Activated CD4-positive, alpha-beta T cell treated with anti-CD3 and anti-CD28 coated beads for 36 hours (primary cell): Measurements from ENCODE around the gene NUDT1. TPM values are rescaled to one million over a fixed set of nuclear protein-coding genes. Genes with fewer than 3 reads are reported as not detected.

Experiments
- ATAC-seq: fragments of 200-7000 bp; cut with Tn5 transposase; one replicate; pipeline ENCODE4 v1.10.0; 2021; ENCODE audit warnings: mild to moderate bottlenecking, moderate library complexity
- CTCF ChIA-PET: fragments of 350-600 bp; sonication (Branson Sonifier 250); formaldehyde crosslinking; loops from one replicate; lab custom pipeline; 2021; ENCODE audit warnings: antibody characterized with exemption; lab: Charles Lee
- POLR2A ChIA-PET: fragments of 350-600 bp; sonication (Branson Sonifier 250); formaldehyde crosslinking; loops from one replicate; lab custom pipeline; 2021; ENCODE audit warnings: antibody characterized with exemption, inconsistent platforms; lab: Charles Lee
- DNase-seq: peaks from one replicate; pipeline ENCODE4 v3.0.0-alpha.2; 2020
- H3K27ac Mint-ChIP-seq: one replicate; pipeline ENCODE4 v1.8.0; 2021; ENCODE audit warnings: mixed read lengths
- H3K27me3 Mint-ChIP-seq: one replicate; pipeline ENCODE4 v1.8.0; 2021; ENCODE audit warnings: mixed read lengths
- H3K36me3 Mint-ChIP-seq: one replicate; pipeline ENCODE4 v1.8.0; 2021; ENCODE audit warnings: low read depth, mixed read lengths
- H3K4me1 Mint-ChIP-seq: one replicate; pipeline ENCODE4 v1.8.0; 2021; ENCODE audit warnings: mixed read lengths
- H3K4me3 Mint-ChIP-seq: one replicate; pipeline ENCODE4 v1.8.0; 2021; ENCODE audit warnings: mild to moderate bottlenecking, moderate library complexity, mixed read lengths
- H3K9me3 Mint-ChIP-seq: one replicate; pipeline ENCODE4 v1.8.0; 2021; ENCODE audit warnings: low read depth, mixed read lengths
- intact Hi-C, 2 experiments: fragments of 100-400 bp; cut with DNase I in 1 of 2; cut with micrococcal nuclease in 1 of 2; formaldehyde crosslinking; loops; one replicate each; pipeline versions ENCODE4 v1.14.2 to v1.15.1; 2022 to 2024; cut with DNase I, micrococcal nuclease
- total RNA-seq, 2 experiments: library from RNA; stranded (reverse); gene quantifications; one replicate each; pipeline ENCODE4 v1.2.3, GENCODE V29; 2021

Gene NUDT1
- total RNA-seq, 2 experiments from 2014 or later, result 52.5 to 100 TPM

DNA sequence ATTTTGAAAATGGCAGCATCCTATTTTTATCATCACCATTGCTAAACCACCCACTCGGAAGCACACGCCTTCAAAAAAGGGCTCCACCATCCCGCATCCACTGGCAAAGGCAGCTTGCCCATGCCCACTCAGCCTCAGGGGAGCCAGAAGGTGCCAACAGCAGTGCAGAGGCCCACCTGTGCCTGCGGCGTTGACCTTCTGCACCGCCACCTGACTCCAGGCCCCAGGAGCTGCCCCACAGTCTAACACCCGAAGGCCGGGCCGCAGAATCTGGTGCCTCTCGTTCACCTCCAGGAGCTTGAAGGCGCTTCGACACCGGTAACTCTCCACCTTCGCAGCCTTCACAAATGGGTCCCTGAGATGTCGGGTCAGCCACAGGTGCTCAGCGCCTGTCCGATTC lies 2.8 kb upstream of the NUDT1 start:
- no peaks in the 10 kb centered on the region for H3K9me3 Mint-ChIP-seq
- H3K4me1 Mint-ChIP-seq, result peaks cover 10% of the 10 kb centered on the region
- peaks cover 39% of the 10 kb centered on the region for H3K36me3 Mint-ChIP-seq
- no peaks in the 10 kb centered on the region for H3K27me3 Mint-ChIP-seq
- intact Hi-C loops, result loop anchor here in 1 of 2 experiments (10.0 kb wide), 1 partner anchor 574 kb away; no protein-coding TSS in a partner anchor
- H3K4me3 Mint-ChIP-seq, result no peak overlapping the region
- no peak overlapping the region for H3K27ac Mint-ChIP-seq
- ATAC-seq (no peak), DNase-seq (no peak)
- ChIA-PET CTCF (no interaction called here), POLR2A (no interaction called here)

DNA sequence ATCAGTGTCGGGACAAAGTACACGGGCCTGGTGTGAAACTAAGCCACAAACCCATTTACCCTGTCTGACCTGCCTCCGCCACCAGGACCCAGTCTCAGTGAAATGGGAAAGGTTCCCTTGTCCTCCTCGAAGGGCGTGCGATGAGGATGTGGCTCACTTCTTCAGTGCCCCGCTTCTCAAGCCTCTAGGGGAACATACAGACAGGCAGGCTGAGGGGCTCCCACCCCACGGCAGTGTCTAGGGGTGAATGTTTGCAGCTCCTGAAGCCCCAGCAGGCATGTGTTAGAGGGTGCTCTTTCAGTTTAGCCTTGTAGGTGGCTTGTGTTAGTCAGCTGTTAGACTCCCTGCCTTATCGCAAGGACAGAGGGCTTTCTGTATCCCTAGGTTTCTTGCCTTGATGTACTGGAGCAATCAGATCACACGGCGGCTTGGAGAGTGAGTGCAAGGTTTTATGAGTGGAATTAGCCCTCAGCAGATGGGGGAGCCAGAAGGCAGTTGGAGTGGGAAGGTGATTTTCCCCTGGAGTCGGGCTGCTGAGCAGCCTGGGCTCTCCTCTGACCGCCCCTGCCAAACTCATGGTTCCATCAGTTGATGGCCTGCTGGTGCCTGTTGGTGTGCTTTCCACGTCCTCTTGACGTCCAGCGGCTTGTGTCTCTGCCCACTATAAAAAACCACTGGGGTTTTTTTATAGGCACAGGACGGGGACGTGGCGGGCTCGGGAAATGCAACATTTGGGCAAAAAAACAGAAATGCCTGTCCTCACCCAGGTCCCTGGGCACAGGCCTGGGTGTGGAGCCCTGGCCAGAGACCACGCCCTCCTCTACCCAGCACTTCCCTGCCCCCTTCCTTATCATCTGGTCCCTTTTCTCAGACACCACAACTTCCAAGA lies 759 bp downstream of the NUDT1 start:
- H3K36me3 Mint-ChIP-seq, result peaks cover 25% of the 10 kb centered on the region
- ChIA-PET CTCF (interaction anchor here (0.7 kb wide), 1 partner anchor 112 kb away, joined by 3 read pairs; the partner anchor contains the start of gene EIF3B), POLR2A (interaction anchor here (0.6 to 0.7 kb wide), 2 partner anchors 113 to 118 kb away, joined by 3 read pairs; no protein-coding TSS in a partner anchor)
- intact Hi-C loops, result loop anchor here in 1 of 2 experiments (1.0 to 5.0 kb wide), 7 partner anchors 10 to 390 kb away; partner anchors contain the start of genes BRAT1, CHST12, EIF3B and MAD1L1
- H3K27ac Mint-ChIP-seq, result peak overlapping the region; percentile 88
- H3K27me3 Mint-ChIP-seq, result no peaks in the 10 kb centered on the region
- peak; percentile 44 for DNase-seq
- H3K9me3 Mint-ChIP-seq, result no peaks in the 10 kb centered on the region
- ATAC-seq, result peak; percentile 65
- H3K4me3 Mint-ChIP-seq, result peak overlapping the region; percentile 88
- peaks cover 10% of the 10 kb centered on the region for H3K4me1 Mint-ChIP-seq

DNA sequence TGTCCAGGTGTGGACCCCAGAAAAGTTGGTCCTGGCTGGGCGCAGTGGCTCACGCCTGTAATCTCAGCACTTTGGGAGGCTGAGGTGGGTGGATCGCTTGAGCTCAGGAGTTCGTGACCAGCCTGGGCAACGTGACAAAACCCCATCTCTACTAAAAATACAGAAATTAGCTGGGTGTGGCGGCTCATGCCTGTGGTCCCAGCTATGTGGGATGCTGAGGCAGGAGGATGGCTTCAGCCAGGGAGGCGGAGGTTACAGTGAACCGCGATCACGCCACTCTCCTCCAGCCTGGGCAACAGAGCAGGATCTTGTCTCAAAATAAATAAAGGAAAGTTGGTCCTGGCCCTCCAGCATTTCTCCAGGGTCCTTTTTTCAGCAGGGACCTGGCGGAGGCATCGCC lies 1.4 kb downstream of the NUDT1 start:
- Mint-ChIP-seq H3K36me3 (peaks cover 23% of the 10 kb centered on the region), H3K9me3 (no peaks in the 10 kb centered on the region), H3K27ac (no peak overlapping the region), H3K27me3 (no peaks in the 10 kb centered on the region), H3K4me1 (peaks cover 10% of the 10 kb centered on the region), H3K4me3 (peak overlapping the region; percentile 88)
- no peak for ATAC-seq
- no peak for DNase-seq
- ChIA-PET CTCF (no interaction called here), POLR2A (no interaction called here)
- intact Hi-C loops, result loop anchor here in 1 of 2 experiments (5.0 kb wide), 2 partner anchors 141 to 389 kb away; partner anchors contain the start of gene TTYH3

DNA sequence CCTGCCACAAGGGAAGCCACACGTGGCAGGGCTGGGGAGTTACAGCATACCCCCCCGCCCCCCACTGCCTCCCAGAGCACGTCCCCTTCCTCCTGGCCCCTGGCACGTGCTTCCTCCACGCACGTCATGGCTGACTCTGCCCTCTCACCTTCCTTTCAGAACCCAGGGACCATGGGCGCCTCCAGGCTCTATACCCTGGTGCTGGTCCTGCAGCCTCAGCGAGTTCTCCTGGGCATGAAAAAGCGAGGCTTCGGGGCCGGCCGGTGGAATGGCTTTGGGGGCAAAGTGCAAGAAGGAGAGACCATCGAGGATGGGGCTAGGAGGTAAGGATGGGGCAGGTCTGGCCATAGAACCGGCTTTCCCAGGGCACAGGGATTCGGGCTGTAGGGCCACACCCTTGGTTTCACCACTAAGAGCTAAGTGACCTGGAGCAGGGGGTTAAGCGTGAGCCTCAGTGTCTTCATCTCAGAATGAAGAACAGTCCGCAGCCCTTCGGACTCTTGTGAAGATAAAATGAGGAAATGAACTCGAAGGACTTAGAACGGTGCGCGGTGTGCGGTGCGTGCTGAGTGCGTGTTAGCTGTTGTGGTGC lies 2.5 kb downstream of the NUDT1 start:
- Mint-ChIP-seq H3K36me3 (peaks cover 19% of the 10 kb centered on the region), H3K4me3 (no peak overlapping the region), H3K4me1 (peaks cover 18% of the 10 kb centered on the region), H3K27me3 (no peaks in the 10 kb centered on the region), H3K27ac (no peak overlapping the region), H3K9me3 (no peaks in the 10 kb centered on the region)
- POLR2A ChIA-PET, result no interaction called here
- ATAC-seq (no peak), DNase-seq (no peak)
- intact Hi-C loops, result loop anchor here in 1 of 2 experiments (5.0 kb wide), 2 partner anchors 142 to 388 kb away; partner anchors contain the start of gene TTYH3
- CTCF ChIA-PET, result interaction anchor here (0.5 to 0.8 kb wide), 2 partner anchors 18 to 93 kb away, joined by 3 to 5 read pairs; no protein-coding TSS in a partner anchor

DNA sequence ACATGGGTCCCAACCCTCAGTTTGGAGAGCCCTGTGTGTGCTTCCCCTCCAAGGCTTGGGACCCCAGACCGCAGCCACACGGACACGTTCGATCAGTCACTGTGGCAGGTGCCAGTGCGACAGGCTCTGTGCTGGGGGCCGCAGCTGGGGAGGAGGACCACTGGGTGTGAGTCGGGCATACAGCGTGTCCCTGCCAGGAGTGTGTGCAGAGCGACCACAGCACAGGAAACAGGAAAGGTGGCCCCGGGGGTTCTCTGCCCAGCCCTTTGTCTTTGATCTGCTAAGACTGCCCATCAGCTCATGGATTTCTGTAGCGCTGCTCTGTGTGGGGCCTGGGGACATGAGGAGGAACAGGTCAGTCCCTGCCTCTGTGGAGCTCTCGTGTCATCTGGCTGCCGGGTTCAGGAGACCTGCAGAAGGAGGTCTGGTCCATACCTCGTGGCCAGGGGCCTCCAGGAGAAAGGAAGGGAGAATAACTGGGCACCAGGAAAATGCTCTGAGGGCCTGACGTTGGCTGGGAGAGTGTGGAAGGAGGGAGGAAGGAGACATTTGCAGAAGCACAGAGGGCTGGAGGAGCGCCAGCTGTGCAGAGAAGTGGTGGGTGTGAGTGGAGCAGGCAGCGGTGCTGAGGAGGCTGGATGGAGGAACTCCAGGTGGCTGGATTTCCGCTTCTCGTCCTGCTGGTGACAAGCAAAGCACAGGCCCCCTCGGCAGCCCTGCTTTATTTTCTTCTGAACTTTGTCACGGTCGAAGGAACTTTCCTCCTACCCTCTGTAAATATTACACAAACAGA lies 4.1 kb downstream of the NUDT1 start:
- Mint-ChIP-seq H3K27ac (no peak overlapping the region), H3K27me3 (no peaks in the 10 kb centered on the region), H3K36me3 (peaks cover 19% of the 10 kb centered on the region), H3K4me1 (peaks cover 15% of the 10 kb centered on the region), H3K4me3 (no peak overlapping the region), H3K9me3 (no peaks in the 10 kb centered on the region)
- DNase-seq, result no peak
- ChIA-PET POLR2A (no interaction called here), CTCF (no interaction called here)
- intact Hi-C loops, result loop anchor here in 1 of 2 experiments (5.0 kb wide), 1 partner anchor 106 kb away; the partner anchor contains the start of gene EIF3B
- no peak for ATAC-seq

DNA sequence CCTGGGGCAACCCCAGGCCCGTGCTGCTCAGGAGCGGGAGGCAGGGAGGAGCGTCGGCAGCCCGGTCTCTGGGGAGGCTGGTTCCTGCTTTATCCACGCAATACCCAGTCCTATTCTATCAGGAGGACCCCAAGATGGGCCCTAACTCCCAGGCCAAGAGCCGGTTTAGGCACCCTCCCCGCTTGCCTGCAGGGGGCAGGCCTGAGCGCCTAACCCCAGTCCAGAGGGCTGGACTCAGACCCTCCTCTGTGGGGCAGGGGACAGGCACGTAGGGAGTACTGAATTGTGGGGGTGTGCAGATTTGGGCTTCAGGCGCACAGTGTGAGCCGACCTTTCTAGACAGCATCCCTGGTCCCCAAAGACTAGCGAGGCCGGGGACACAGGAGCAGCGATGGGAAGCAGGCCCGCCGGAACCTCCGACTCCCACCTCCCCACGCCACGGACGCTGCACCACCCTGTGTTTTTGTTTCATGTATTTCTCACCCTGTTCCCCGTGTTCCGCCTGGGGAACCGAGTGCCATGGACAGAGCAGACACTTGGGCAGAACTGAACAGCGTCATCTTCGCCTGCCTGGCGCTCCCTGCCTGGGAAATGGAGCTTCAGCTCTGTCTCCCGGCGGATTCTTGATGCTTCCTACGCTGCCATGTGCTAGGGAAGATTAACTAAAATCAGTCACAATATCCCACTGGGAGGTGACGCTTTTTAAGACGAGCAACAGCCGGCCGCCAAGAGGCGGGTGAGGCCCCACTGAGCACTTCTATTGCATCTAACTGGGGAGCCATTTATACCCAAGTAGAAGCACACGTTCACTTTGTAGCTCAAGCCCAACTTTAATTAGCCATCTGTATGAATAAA lies 5.3 kb downstream of the NUDT1 start:
- no peaks in the 10 kb centered on the region for H3K27me3 Mint-ChIP-seq
- peak; percentile 61 for DNase-seq
- no peak overlapping the region for H3K27ac Mint-ChIP-seq
- peak; percentile 39 for ATAC-seq
- ChIA-PET POLR2A (no interaction called here), CTCF (interaction anchor here (0.6 to 2.3 kb wide), 6 partner anchors 13 to 459 kb away, joined by 3 to 9 read pairs (median 3); partner anchors contain the start of gene TTYH3)
- no peaks in the 10 kb centered on the region for H3K9me3 Mint-ChIP-seq
- peaks cover 15% of the 10 kb centered on the region for H3K4me1 Mint-ChIP-seq
- peaks cover 19% of the 10 kb centered on the region for H3K36me3 Mint-ChIP-seq
- no peak overlapping the region for H3K4me3 Mint-ChIP-seq
- intact Hi-C loops, result loop anchor here in 1 of 2 experiments (5.0 kb wide), 1 partner anchor 105 kb away; the partner anchor contains the start of gene EIF3B

DNA sequence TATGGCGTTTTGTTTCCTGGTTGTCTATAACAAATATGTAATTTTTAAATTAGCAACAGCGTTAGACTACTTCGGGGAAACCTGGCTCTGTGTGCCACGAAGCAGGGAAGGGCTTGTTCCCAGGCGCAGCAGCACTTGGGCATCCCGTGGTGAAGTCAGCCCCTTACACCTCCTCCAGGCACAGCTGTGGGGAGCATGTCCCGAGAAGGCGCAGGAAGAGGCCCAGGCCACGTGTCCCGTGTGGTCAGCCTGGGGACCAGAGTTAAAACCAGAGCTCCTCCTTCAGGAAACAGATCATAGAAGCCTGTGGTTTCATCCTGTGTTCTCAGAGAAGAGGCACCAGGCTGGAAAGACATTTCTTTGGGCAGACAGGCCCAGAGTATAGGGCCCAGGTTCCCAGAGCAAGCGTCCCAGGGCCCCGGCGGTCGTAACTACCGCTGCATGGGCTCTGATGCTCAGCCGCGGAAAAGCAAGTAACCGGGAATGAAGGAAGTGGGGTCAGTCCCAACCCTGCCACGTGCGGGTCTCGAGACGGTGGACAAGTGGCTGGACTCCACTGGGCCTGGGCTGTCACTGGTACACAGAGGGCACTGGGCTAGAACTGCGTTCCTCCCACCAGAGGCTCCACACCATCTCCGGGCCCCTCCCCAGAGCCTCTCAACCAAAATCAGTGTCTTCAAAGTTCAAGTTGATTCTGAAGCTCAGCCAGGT lies 7.1 kb downstream of the NUDT1 start:
- peaks cover 12% of the 10 kb centered on the region for H3K4me1 Mint-ChIP-seq
- ATAC-seq (peak; percentile 32), DNase-seq (no peak)
- H3K4me3 Mint-ChIP-seq, result no peak overlapping the region
- intact Hi-C loops, result loop anchor here in 1 of 2 experiments (5.0 kb wide), 1 partner anchor 103 kb away; the partner anchor contains the start of gene EIF3B
- H3K27ac Mint-ChIP-seq, result peak overlapping the region; percentile 55
- ChIA-PET CTCF (interaction anchor here (0.6 to 2.3 kb wide), 5 partner anchors 11 to 670 kb away, joined by 3 to 9 read pairs (median 4); no protein-coding TSS in a partner anchor), POLR2A (no interaction called here)
- no peaks in the 10 kb centered on the region for H3K9me3 Mint-ChIP-seq
- H3K36me3 Mint-ChIP-seq, result peaks cover 19% of the 10 kb centered on the region
- no peaks in the 10 kb centered on the region for H3K27me3 Mint-ChIP-seq

DNA sequence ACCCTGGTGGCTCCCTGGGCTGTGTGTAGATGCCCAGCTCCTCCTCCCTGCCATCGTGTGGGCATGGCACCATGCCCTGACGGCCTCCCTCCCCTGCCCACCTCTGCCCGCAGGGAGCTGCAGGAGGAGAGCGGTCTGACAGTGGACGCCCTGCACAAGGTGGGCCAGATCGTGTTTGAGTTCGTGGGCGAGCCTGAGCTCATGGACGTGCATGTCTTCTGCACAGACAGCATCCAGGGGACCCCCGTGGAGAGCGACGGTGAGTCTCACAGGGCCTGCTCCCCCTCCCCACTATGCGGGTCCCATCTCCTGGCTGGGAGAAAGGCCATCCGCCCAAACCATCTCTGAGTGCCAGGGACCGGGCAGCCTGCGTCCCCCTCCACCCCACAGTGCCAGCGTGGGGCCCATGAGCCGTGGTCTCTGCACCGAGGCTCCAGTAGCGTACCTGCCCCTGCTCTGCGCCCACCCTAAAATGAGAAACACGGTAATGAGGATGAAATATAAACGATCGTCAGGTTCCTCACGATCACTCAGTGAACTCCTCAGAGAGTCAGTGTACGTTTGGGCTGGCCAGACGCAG lies 7.8 kb downstream of the NUDT1 start:
- ATAC-seq (no peak), DNase-seq (no peak)
- POLR2A ChIA-PET, result no interaction called here
- peaks cover 18% of the 10 kb centered on the region for H3K36me3 Mint-ChIP-seq
- H3K27me3 Mint-ChIP-seq, result no peaks in the 10 kb centered on the region
- no peak overlapping the region for H3K27ac Mint-ChIP-seq
- peaks cover 12% of the 10 kb centered on the region for H3K4me1 Mint-ChIP-seq
- CTCF ChIA-PET, result interaction anchor here (2.3 kb wide), 1 partner anchor 98 kb away, joined by 9 read pairs; no protein-coding TSS in a partner anchor
- H3K4me3 Mint-ChIP-seq, result no peak overlapping the region
- intact Hi-C loops, result loop anchor here in 1 of 2 experiments (5.0 kb wide), 1 partner anchor 102 kb away; the partner anchor contains the start of gene EIF3B
- H3K9me3 Mint-ChIP-seq, result no peaks in the 10 kb centered on the region

DNA sequence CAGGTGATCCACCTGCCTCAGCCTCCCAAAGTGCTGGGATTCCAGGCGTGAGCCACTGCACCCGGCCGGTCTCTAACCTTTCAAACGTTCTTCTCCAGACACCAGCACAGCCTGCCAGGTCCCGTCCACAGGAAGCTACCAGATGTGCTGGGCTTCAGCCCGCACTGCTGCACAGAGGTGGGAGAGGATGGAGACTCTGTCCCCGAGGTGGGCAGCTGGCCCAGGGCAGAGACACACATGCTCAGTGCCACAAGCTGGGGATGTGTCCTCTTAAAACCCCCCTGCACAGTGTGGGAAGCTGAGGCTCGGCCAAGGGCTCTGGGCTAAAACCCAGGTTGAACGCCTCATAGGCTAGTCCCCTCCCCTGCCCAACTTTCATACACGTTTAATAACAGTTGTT lies 9.4 kb downstream of the NUDT1 start:
- Mint-ChIP-seq H3K9me3 (no peaks in the 10 kb centered on the region), H3K36me3 (peaks cover 8% of the 10 kb centered on the region), H3K27me3 (no peaks in the 10 kb centered on the region), H3K4me1 (peaks cover 12% of the 10 kb centered on the region), H3K4me3 (no peak overlapping the region), H3K27ac (no peak overlapping the region)
- ChIA-PET POLR2A (no interaction called here), CTCF (interaction anchor here (1.5 kb wide), 1 partner anchor 96 kb away, joined by 5 read pairs; no protein-coding TSS in a partner anchor)
- no peak for ATAC-seq
- intact Hi-C loops, result no loop called here
- DNase-seq, result no peak
